HK-2 (cell line): ENCODE data around the gene IL3.

Experiments
- DNase-seq: peaks from one replicate; pipeline ENCODE4 v3.0.0-alpha.2; 2018; ENCODE audit not compliant: unreplicated experiment

Gene IL3

DNA sequence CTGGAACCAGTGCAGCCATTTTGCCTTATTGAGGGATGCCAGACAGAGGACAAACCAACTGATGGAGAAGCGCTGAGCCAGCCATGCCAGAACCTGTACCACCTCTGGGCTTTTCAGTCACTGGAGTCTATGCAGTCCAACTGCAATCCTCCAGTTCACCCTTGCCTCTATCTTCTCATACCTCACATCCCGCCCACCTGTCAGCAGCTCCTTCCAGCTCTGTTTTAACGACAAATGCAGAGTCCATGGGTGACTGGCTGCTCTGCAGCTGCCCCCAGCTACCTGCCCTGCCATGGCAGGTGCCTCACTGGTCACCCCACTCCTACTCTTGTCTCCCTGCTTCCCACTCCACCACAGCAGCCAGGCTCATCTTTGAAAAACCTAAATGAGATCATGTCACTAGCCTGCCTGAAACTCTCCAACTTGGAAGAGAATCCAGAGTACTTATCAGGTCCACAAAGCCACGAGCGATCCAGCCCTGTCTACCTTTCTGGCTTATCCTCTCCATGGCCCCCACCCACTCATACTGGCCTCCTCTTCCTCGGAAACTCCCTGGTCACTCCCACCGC, 35.0 kb upstream of the IL3 start:
- no peak for DNase-seq

DNA sequence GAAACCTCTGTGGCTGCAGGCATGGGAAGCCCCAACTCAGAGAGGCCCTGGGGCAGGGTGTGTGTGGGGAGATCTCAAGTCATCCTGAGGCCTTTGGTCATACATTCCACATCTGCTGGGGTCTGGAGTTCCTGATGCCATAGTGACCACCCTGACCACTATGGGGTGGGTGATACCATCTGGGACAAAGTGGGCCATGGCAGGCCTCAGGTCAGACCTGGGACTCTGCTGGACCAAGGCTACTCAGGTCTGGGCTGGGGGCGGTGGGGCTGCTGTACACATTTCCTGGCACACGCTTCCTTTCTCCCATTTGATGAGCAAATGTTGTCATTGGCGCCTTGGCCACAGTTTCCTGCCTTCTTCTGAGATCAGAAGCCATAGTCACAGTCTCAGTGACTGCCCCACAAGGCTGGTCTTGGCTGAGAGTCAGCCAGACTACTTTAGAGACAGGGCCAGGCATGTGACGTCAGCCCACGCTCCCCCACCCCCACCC, 33.9 kb upstream of the IL3 start:
- DNase-seq, result no peak

- DNase-seq, result no peak
These were observed 33.4 kb upstream of the IL3 start for GRCh38 chr5:132027027-132027426.

DNA sequence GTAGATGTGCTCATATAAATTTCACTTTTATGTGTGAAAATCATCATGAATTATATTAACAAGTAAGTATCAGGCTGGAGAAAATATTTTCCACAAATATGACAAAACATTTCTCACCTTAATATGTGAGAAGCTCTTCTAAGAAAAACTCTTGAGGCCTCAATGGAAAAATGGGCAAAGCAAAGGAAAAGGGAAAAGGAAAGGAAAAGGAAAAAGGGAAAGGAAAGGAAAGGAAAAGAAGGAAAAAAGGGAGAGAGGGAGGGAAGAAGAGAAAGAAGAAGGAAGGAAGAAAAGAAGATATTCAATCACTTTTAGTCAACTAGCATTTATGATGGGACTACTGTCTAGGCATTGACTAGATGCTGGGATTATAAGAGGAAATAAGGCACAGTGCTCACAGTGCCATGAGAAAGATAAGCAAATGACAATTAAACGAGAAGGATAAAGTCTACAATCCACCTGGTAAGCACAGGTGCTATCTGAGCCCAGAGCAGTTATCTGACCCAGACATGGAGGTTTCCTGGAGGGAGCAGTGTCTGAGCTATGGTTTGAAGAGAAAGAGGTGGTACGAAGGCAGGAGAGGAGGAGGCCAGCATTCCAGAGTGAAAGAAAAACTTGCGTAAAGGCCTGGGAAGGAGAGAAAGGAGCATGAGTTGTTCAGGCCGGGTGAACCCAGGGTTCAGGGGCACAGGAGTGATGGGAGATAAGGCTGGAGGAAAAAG, 30.7 kb upstream of the IL3 start:
- DNase-seq, result no peak

DNA sequence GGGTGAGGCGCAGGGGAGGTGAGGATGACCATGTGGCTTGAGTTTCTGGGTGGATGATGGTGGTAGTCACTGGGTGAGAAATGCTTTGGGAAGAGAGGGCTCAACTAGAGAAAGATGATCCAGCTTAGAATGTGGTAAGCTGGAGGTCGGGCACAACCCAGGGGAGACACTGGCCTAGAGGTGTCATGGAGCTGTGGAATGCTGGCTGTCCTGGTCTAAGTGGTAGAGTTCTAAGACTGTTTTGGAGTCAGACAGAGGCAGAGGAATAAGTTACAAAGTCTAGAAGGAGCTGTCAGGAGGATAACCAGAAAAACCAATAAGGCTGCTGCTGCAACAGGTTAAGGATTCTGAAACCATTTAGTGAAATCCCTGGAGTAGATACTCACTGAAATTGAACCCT, 29.8 kb upstream of the IL3 start:
- no peak for DNase-seq

DNA sequence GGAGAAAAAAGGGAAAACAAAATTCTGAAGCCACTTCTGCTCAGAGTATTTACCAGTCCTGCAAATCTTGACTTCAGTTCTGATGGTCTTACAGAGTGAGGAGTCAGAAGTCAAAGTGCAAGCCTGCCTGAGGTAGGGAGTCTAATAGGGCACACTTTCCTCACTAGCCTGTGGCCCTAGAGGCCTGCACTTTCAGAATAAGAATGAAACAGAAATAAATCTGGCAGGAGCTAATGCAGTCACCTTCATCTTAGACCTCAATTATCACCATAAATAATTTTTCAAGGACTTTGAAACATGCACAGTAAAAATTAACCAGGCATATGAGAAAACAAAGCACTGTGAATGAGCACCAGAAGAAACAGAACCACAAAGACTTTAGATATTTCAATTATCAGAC, 28.3 kb upstream of the IL3 start:
- DNase-seq, result no peak

DNA sequence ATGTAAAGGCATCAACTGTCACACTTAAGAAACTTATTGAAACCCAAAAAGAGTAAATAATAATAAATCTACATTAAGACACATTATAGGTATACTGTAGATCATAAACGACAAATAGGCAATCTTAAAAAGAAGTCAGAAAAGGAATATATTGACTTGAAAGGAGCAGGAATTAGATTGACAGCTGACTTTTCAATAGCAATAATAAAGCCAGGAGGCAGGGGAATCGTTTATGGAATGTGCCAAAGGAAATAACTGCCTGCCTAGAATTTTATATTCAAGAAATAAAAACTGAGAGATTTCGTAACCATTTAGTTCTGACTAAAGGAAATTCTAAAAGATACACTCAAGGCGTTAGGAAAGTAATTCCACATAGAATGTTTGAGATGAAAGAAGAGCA, 27.3 kb upstream of the IL3 start:
- no peak for DNase-seq

DNA sequence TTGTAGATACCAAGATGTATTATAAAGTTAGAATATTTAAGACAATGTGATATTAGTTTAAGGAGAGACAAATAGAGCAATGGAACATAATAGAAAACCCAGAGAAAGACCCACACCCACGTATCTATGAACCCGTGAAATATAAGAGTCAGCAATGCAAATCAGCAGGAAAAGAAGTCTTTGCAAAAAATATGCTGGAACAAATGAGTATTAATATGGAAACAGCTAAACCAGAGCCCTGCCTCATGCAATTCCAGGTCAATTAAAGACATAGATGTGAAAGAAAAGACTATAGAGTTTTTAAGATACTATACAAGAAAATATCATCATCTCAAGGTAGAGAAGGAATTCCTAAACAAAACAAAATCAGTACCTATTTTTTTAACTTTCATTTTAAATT, 23.1 kb upstream of the IL3 start:
- DNase-seq, result no peak

DNA sequence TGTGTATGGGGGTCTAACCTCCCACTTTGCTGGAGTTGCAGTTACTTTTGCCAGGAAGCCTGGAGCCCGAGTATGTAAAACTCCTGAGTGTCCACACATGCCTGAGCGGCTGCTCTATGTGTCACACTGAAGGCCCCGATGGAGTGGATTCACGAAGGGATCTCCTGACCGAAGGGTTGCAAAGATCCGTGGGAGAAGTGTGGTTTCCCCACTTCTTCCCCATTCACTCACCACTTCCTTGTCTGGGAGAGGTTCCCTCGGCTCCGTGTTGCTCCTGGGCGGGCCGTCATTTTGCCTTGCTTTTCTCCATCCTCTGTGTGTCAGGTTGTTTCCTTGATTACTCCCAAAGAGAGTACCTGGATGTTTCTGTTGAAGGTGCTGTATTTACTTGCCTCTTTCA, 16.2 kb upstream of the IL3 start:
- DNase-seq, result no peak

DNA sequence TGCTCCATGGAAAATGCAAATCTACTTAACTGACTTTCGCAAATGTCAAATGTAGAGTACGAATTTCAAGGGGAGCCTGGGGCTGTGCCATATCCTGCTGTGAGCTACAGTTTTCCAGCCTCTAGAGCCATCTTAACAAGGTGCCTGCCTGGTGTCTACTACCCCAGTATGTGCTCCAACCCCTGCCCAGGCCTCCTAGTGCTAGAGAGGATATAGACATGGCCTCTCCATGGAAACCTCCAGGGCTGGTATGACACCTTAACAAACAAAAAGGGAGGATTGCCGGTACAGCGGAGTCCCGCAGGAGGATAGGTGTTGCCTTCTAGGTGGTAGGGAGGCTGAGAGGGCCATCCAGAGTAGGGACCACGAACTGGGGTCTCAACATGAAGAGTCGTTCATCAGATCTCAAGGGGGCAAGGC, 13.6 kb upstream of the IL3 start:
- no peak for DNase-seq

- no peak for DNase-seq
These were observed 11.4 kb upstream of the IL3 start for GRCh38 chr5:132049093-132049492.

GRCh38 chr5:132049559-132049958, 10.9 kb upstream of the IL3 start:
- DNase-seq, result no peak

DNA sequence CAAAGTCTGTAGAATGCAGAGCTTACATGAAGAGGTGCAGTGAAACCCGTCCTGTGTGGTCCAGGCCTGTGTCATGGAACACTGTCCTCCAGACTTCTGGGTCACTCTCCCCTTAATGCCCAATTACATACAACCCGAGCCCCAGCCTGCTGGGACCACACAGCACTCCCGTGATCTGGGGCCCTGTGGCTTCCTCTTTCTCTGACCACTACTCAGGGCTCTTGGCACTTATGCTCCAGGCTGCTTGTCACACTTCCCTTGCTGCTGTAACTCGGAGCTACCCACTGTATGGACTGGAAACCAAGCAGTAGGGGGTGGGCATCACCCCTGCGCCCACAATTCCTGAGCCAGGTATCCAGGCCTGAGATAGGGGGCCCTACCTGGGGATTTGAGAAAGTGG, 10.3 kb upstream of the IL3 start:
- DNase-seq, result no peak

DNA sequence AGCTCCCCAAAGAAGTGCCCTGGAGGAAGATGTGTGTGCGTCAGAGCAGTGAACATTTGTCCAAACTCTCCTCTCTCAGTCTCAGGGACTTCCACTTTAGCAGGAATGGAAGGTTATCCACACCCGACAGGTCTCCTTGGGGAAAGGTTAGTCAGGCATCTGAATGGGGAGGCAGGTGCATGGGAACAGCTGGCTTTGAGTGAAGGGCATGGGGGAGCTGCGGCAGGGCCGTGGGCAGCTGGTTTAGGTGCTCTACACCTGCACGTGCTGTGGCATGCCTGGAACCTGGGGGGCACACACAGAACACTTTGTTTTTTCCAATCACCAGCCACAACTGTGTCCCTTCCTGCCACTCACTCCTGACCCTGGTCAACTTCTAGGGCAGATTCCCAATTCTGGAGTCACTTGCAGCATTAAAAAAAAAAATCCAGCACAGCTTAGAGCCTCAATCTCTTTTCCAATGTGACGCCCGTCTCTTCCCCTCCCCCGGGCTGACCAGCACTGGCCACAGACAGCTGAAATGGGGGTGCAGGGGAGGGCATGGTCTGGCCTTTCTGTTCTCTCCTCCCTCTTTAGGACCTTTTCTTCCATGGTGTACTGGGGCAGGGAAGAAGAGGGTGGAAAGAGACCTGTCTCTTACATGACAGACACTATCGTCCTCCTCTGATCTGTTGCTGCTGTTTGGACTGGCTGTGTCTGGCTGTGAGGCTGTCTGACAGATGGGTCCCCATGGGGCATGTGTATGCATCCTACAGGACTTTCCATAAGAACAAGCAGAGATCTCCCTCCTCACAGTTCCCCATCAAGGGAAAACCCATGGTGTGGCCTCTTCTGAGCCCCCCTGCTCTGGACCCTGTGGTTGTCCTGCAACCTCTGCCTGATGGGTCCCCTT, 9.5 kb upstream of the IL3 start:
- no peak for DNase-seq

- no peak for DNase-seq
These were observed 7.9 kb upstream of the IL3 start for GRCh38 chr5:132052520-132052919.

- no peak for DNase-seq
These were observed 7.0 kb upstream of the IL3 start for GRCh38 chr5:132053483-132053882.

DNA sequence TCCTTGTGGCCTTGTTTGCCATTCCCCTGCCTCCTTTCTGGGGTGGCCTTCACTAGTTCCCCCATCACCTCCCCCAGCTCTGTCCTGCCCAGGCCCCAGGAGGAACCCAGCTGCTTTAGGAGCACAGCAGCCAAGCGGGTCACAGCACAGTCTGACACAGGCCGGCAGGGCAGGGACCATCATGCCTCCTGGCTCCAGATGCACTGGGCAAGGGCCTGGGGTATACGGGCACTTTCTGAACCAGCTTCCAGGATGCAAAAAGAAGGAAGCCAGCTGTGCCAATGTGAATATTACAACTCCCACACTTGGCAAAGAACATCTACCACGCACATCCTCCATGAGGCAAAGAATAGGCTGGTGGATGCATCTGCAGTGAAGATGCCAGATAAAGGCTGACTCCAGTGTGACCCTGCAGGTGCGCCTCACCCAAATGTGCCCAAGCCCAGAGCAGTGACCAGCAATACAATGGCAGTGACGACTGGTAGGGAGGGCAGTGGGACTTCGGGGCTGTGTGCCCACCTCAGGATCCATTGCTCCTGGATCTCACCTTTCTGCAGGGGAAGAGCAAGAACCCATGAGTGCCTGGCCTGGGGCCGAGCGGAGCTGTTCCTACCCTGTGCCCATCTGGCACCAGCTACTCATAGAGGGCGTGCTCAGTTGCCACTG, 6.3 kb upstream of the IL3 start:
- no peak for DNase-seq

GRCh38 chr5:132054697-132055440, 5.6 kb upstream of the IL3 start:
- no peak for DNase-seq

DNA sequence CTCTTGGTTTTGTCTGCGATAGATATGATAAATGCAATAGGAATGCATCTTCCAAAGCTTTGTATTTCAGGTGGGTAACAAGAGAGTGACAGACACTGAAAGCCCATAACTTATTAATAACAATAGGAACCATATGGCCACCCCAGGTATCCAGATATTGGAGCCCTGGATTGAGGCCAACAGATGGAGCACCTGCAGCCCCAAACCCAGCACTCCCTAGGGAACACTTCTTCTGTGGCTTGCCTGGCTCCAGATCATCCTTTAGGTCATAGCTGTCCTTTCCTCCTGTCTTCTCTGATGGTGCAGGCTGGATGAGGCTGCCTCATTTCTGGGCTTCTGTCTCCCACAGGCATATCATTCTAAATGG, 5.0 kb upstream of the IL3 start:
- DNase-seq, result no peak

DNA sequence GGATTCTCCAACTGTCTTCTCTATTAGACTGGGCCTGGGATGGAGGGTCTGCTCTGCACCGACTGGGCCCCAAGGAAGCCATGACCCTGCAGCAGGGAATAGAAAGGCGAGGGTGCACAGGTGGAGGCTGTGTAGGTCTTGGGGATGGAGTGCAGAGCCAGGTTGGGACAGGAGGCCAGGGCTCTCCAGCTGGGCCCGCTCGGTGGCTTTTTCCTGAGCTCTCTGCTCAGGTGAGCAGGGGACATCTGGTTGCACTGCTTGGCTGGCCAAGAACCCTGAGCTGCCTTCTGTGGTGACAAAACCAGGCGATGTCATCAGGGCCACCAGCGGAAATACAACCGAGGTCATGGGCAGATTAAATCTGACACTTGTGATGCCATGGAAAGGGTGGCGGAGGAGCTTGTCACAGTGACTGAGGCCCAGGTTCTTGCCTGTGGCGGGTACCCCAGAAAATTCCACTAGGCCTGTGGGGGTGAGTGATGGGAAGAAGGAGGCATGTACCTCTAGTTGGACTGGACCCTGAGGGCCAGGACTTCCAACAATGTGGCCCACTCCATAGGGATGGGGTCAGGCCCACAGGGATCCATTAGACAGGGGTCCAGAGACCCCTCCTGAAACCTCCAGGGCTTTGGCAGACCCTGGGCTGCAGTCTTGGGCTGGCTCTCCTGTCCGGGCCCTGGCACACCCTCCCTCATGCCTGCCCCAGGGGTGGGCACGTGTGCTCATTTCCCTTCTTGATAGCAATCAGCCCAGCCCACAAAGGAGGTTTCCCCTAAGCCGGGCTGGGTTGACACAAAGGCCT, 4.4 kb upstream of the IL3 start:
- no peak for DNase-seq
